HCT116 (cell line): ENCODE measurements around the gene DOK5.

ENCODE experiments used
- CBX3 ChIP-seq: IDR thresholded peaks from 2 replicates; pipeline ENCODE4 v1.6.1; 2012; ENCODE audit warnings: low read depth
- ELF1 ChIP-seq: IDR thresholded peaks from 2 replicates; pipeline ENCODE4 v1.6.1; 2012; ENCODE audit warnings: low read depth, borderline replicate concordance
- EZH2 ChIP-seq: fragments of 200-600 bp; sonication (generic); IDR thresholded peaks from 2 replicates; pipeline ENCODE4 v1.6.1; 2017; ENCODE audit warnings: antibody characterized with exemption, mixed run types
- EZH2phosphoT487 ChIP-seq: fragments of 200-600 bp; IDR thresholded peaks from 2 replicates; pipeline ENCODE4 v1.6.1; 2018; ENCODE audit warnings: antibody characterized with exemption, borderline replicate concordance
- POLR2A ChIP-seq: IDR thresholded peaks from 2 replicates; pipeline ENCODE4 v1.7.0; 2011; ENCODE audit warnings: borderline replicate concordance; ENCODE audit not compliant: insufficient read depth, insufficient read length; ENCODE audit errors: extremely low read depth
- POLR2AphosphoS5 ChIP-seq: IDR thresholded peaks from 2 replicates; pipeline ENCODE4 v1.6.1; 2011; ENCODE audit warnings: mild to moderate bottlenecking, low read depth, low read length, moderate library complexity
- RAD21 ChIP-seq: IDR thresholded peaks from 2 replicates; pipeline ENCODE4 v1.6.1; 2012; ENCODE audit warnings: low read depth, mild to moderate bottlenecking
- SIN3A ChIP-seq: IDR thresholded peaks from 2 replicates; pipeline ENCODE4 v1.6.1; 2012; ENCODE audit warnings: low read depth
- YY1 ChIP-seq: IDR thresholded peaks from 2 replicates; pipeline ENCODE4 v1.6.1; 2011; ENCODE audit warnings: low read length, low read depth, moderate library complexity, mild to moderate bottlenecking; ENCODE audit not compliant: insufficient replicate concordance; ENCODE audit errors: extremely low read depth
- ZNF274 ChIP-seq: fragments of 200-500 bp; sonication (Bioruptor generic); IDR thresholded peaks from 2 replicates; pipeline ENCODE4 v1.6.1; 2014; ENCODE audit warnings: mild to moderate bottlenecking, low read depth, low read length, inconsistent platforms
- TF ChIP-seq, protein P1 (sequence below), 3 experiments: fragments of 200-600 bp in 1 of 3; sonication (generic) in 1 of 3; IDR thresholded peaks in 2 of 3; conservative IDR thresholded peaks in 1 of 3; 2 replicates each; pipeline ENCODE4 v1.5.1; 2012 to 2017; ENCODE audit warnings: low read depth in 2 of 3, low read length in 2 of 3, antibody characterized with exemption in 1 of 3, borderline replicate concordance in 1 of 3, control low read depth in 1 of 3, mild to moderate bottlenecking in 1 of 3, mixed read lengths in 1 of 3, mixed run types in 1 of 3, moderate library complexity in 1 of 3; ENCODE audit not compliant: insufficient read depth in 1 of 3
- TF ChIP-seq, protein P2 (sequence below): IDR thresholded peaks from 2 replicates; pipeline ENCODE4 v1.6.1; 2011; ENCODE audit warnings: mild to moderate bottlenecking, low read length, moderate library complexity; ENCODE audit not compliant: insufficient replicate concordance; ENCODE audit errors: extremely low read depth
- TF ChIP-seq, protein P3 (sequence below): IDR thresholded peaks from 2 replicates; pipeline ENCODE4 v1.6.1; 2012; ENCODE audit warnings: low read depth

DNA sequence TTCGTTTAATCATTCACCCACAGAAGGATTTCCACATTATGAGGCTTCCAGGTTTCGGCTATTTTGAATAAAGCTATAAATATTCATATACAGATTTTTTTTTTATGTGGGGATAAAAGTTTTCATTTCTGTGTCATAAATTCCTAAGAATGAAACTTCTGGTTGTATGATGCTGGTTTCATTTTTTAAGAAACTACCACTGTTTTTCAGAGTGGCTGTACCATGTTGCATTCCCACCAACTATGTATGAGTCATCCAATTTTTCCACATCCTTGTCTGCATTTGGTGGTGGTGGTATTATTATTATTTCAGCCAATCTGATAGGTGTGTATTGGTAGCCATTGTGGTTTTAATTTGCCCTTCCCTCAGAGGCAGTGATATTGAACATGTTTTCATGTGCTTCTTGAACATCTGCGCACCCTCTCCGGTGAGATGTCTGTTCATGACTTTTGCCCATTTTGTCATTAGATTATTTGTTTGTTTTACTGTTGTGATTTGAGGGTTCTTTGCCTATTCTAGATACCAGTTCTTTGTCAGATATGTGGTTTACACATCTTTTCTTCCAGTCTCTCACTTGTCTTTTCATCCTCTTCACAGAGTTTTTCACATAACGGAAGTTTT, 75.5 kb downstream of the DOK5 start:
- TF ChIP-seq POLR2A = no peak
- TF ChIP-seq, protein P1, sequence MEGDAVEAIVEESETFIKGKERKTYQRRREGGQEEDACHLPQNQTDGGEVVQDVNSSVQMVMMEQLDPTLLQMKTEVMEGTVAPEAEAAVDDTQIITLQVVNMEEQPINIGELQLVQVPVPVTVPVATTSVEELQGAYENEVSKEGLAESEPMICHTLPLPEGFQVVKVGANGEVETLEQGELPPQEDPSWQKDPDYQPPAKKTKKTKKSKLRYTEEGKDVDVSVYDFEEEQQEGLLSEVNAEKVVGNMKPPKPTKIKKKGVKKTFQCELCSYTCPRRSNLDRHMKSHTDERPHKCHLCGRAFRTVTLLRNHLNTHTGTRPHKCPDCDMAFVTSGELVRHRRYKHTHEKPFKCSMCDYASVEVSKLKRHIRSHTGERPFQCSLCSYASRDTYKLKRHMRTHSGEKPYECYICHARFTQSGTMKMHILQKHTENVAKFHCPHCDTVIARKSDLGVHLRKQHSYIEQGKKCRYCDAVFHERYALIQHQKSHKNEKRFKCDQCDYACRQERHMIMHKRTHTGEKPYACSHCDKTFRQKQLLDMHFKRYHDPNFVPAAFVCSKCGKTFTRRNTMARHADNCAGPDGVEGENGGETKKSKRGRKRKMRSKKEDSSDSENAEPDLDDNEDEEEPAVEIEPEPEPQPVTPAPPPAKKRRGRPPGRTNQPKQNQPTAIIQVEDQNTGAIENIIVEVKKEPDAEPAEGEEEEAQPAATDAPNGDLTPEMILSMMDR (IDR thresholded peaks at IDR 0.05 in 2 of 3, conservative IDR thresholded peaks at IDR 0.05 in 1 of 3; ENCODE audit: borderline replicate concordance in 1 of 3, insufficient read depth in 1 of 3, low read depth in 2 of 3, low read length in 2 of 3) = no peak
- no peak for TF ChIP-seq YY1
- TF ChIP-seq SIN3A = no peak
- TF ChIP-seq RAD21 = no peak
- no peak for TF ChIP-seq POLR2AphosphoS5
- TF ChIP-seq, protein P2, sequence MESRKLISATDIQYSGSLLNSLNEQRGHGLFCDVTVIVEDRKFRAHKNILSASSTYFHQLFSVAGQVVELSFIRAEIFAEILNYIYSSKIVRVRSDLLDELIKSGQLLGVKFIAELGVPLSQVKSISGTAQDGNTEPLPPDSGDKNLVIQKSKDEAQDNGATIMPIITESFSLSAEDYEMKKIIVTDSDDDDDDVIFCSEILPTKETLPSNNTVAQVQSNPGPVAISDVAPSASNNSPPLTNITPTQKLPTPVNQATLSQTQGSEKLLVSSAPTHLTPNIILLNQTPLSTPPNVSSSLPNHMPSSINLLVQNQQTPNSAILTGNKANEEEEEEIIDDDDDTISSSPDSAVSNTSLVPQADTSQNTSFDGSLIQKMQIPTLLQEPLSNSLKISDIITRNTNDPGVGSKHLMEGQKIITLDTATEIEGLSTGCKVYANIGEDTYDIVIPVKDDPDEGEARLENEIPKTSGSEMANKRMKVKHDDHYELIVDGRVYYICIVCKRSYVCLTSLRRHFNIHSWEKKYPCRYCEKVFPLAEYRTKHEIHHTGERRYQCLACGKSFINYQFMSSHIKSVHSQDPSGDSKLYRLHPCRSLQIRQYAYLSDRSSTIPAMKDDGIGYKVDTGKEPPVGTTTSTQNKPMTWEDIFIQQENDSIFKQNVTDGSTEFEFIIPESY = no peak
- TF ChIP-seq CBX3 = no peak
- TF ChIP-seq ZNF274 = no peak
- TF ChIP-seq EZH2 = no peak
- TF ChIP-seq ELF1 = no peak
- TF ChIP-seq, protein P3, sequence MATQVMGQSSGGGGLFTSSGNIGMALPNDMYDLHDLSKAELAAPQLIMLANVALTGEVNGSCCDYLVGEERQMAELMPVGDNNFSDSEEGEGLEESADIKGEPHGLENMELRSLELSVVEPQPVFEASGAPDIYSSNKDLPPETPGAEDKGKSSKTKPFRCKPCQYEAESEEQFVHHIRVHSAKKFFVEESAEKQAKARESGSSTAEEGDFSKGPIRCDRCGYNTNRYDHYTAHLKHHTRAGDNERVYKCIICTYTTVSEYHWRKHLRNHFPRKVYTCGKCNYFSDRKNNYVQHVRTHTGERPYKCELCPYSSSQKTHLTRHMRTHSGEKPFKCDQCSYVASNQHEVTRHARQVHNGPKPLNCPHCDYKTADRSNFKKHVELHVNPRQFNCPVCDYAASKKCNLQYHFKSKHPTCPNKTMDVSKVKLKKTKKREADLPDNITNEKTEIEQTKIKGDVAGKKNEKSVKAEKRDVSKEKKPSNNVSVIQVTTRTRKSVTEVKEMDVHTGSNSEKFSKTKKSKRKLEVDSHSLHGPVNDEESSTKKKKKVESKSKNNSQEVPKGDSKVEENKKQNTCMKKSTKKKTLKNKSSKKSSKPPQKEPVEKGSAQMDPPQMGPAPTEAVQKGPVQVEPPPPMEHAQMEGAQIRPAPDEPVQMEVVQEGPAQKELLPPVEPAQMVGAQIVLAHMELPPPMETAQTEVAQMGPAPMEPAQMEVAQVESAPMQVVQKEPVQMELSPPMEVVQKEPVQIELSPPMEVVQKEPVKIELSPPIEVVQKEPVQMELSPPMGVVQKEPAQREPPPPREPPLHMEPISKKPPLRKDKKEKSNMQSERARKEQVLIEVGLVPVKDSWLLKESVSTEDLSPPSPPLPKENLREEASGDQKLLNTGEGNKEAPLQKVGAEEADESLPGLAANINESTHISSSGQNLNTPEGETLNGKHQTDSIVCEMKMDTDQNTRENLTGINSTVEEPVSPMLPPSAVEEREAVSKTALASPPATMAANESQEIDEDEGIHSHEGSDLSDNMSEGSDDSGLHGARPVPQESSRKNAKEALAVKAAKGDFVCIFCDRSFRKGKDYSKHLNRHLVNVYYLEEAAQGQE = no peak
- no peak for TF ChIP-seq EZH2phosphoT487
